CD4-positive, alpha-beta T cell treated with Interleukin-12 subunit alpha and Interleukin-12 subunit beta, for 1 hour (primary cell): ENCODE measurements around the gene AMBRA1.
"Not testable (repeated sequence)": the region's sequence is repeated elsewhere in the genome, so short reads cannot be mapped to it uniquely, and the experiment has no call there.

Experiments used
- DNase-seq: peaks from one replicate; pipeline ENCODE4 v3.0.0-alpha.2; 2020

The AMBRA1 gene

GRCh38 chr11:46380340-46381047 lies 213.3 kb downstream of the AMBRA1 start:
- peak; percentile 57 for DNase-seq

- DNase-seq: not testable (repeated sequence)
Measured at GRCh38 chr11:46379482-46380293, 214.1 kb downstream of the AMBRA1 start.

- DNase-seq: no peak
Measured at GRCh38 chr11:46378811-46379481, 214.9 kb downstream of the AMBRA1 start.

- DNase-seq: no peak
Measured at GRCh38 chr11:46378296-46378695, 215.5 kb downstream of the AMBRA1 start.

- DNase-seq: no peak
Measured at GRCh38 chr11:46377831-46378230, 216.0 kb downstream of the AMBRA1 start.

- DNase-seq: no peak
Measured at GRCh38 chr11:46377290-46377689, 216.5 kb downstream of the AMBRA1 start.

- no peak for DNase-seq
Measured at GRCh38 chr11:46376258-46377050, 217.4 kb downstream of the AMBRA1 start.

- DNase-seq: no peak
Measured at GRCh38 chr11:46375392-46376101, 218.3 kb downstream of the AMBRA1 start.

GRCh38 chr11:46374815-46375214 lies 219.0 kb downstream of the AMBRA1 start:
- DNase-seq: no peak

GRCh38 chr11:46373787-46374740 lies 219.8 kb downstream of the AMBRA1 start:
- DNase-seq: no peak

- DNase-seq: not testable (repeated sequence)
Measured at GRCh38 chr11:46372501-46372900, 221.3 kb downstream of the AMBRA1 start.

GRCh38 chr11:46372086-46372485 lies 221.7 kb downstream of the AMBRA1 start:
- no peak for DNase-seq

- not testable (repeated sequence) for DNase-seq
Measured at GRCh38 chr11:46371262-46371661, 222.6 kb downstream of the AMBRA1 start.

GRCh38 chr11:46370253-46370652 lies 223.6 kb downstream of the AMBRA1 start:
- no peak for DNase-seq

- DNase-seq: peak; percentile 60
Measured at GRCh38 chr11:46369458-46370152, 224.2 kb downstream of the AMBRA1 start.

- DNase-seq: no peak
Measured at GRCh38 chr11:46367916-46368267, 225.9 kb downstream of the AMBRA1 start.

- DNase-seq: peak; percentile 80
Measured at GRCh38 chr11:46367244-46367915, 226.4 kb downstream of the AMBRA1 start.

GRCh38 chr11:46366661-46367161 lies 227.1 kb downstream of the AMBRA1 start:
- DNase-seq: no peak

- DNase-seq: no peak
Measured at GRCh38 chr11:46366260-46366659, 227.6 kb downstream of the AMBRA1 start.

- no peak for DNase-seq
Measured at GRCh38 chr11:46364791-46365190, 229.0 kb downstream of the AMBRA1 start.
